HEK293 (cell line): ENCODE data around the gene HMGB2.
A peak's percentile ranks its signal among the peaks of the same experiment; 100 is the strongest.

ENCODE experiments used
- CTCF ChIA-PET: fragments of 350-600 bp; formaldehyde crosslinking; extraction: SDS; loops from one replicate; lab custom pipeline; 2021; ENCODE audit warnings: antibody characterized with exemption; lab: Yijun Ruan, JAX
- POLR2A ChIA-PET: fragments of 300-600 bp; formaldehyde crosslinking; extraction: SDS; loops from one replicate; lab custom pipeline; 2020; ENCODE audit warnings: antibody characterized with exemption, inconsistent platforms; lab: Yijun Ruan, JAX
- H3K27ac ChIP-seq: fragments of 200-500 bp; sonication (Bioruptor generic); 2 replicates; pipeline ENCODE4 v1.5.1; 2014; ENCODE audit warnings: low read depth, low read length, control low read depth, inconsistent platforms; ENCODE audit errors: extremely low read depth
- H3K36me3 ChIP-seq, 2 experiments: fragments of 200-500 bp in 1 of 2; sonication (Bioruptor generic) in 1 of 2; 1 replicate in 1 of 2; 2 replicates in 1 of 2; pipeline ENCODE4 v1.5.1; 2014 to 2017; ENCODE audit warnings: inconsistent platforms in 2 of 2, low read length in 2 of 2; ENCODE audit not compliant: control insufficient read depth in 2 of 2, insufficient read depth in 1 of 2
- H3K4me1 ChIP-seq: fragments of 200-500 bp; sonication (Bioruptor generic); 2 replicates; pipeline ENCODE4 v1.5.1; 2014; ENCODE audit warnings: mild to moderate bottlenecking, low read length, inconsistent platforms; ENCODE audit not compliant: control insufficient read depth, insufficient read depth
- H3K4me3 ChIP-seq: 2 replicates; pipeline ENCODE4 v1.5.1; 2011; ENCODE audit warnings: low read depth, mild to moderate bottlenecking, control low read depth, low read length, moderate library complexity
- H3K9me3 ChIP-seq: fragments of 200-500 bp; sonication (Bioruptor generic); 2 replicates; pipeline ENCODE4 v1.5.1; 2014; ENCODE audit warnings: low read depth, low read length, inconsistent platforms; ENCODE audit not compliant: control insufficient read depth, insufficient read depth
- FEZF1 ChIP-seq: fragments of 450-650 bp; formaldehyde crosslinking; IDR thresholded peaks from 2 replicates; pipeline ENCODE4 v1.5.1; 2016; ENCODE audit warnings: missing biosample characterization, missing genetic modification characterization
- GLI4 ChIP-seq: fragments of 450-650 bp; formaldehyde crosslinking; IDR thresholded peaks from 2 replicates; pipeline ENCODE4 v1.5.1; 2016; ENCODE audit warnings: missing biosample characterization, missing genetic modification characterization
- HIC1 ChIP-seq: fragments of 450-650 bp; formaldehyde crosslinking; IDR thresholded peaks from 2 replicates; pipeline ENCODE4 v1.5.1; 2016; ENCODE audit warnings: missing biosample characterization, missing genetic modification characterization
- IKZF3 ChIP-seq: fragments of 450-650 bp; IDR thresholded peaks from 2 replicates; pipeline ENCODE4 v1.5.0; 2018; ENCODE audit warnings: missing biosample characterization, mild to moderate bottlenecking, missing genetic modification characterization, moderate library complexity
- KLF16 ChIP-seq: fragments of 450-650 bp; formaldehyde crosslinking; IDR thresholded peaks from 2 replicates; pipeline ENCODE4 v1.5.1; 2017; ENCODE audit warnings: missing biosample characterization, missing genetic modification characterization
- MEIS1 ChIP-seq: sonication (generic); formaldehyde crosslinking; IDR thresholded peaks from 2 replicates; pipeline ENCODE4 v1.8.1; 2022; ENCODE audit warnings: missing genetic modification reagents, mild to moderate bottlenecking, borderline replicate concordance
- MYNN ChIP-seq: fragments of 450-650 bp; formaldehyde crosslinking; IDR thresholded peaks from 2 replicates; pipeline ENCODE4 v1.5.1; 2016; ENCODE audit warnings: missing biosample characterization, missing genetic modification characterization, borderline replicate concordance
- RBAK ChIP-seq: fragments of 450-650 bp; formaldehyde crosslinking; IDR thresholded peaks from 2 replicates; pipeline ENCODE4 v1.5.1; 2016; ENCODE audit warnings: missing biosample characterization, missing genetic modification characterization
- SALL2 ChIP-seq: fragments of 450-650 bp; formaldehyde crosslinking; IDR thresholded peaks from 2 replicates; pipeline ENCODE4 v1.5.0; 2017; ENCODE audit warnings: missing biosample characterization, mild to moderate bottlenecking, missing genetic modification characterization, borderline replicate concordance
- SP2 ChIP-seq: fragments of 450-650 bp; formaldehyde crosslinking; IDR thresholded peaks from 2 replicates; pipeline ENCODE4 v1.5.1; 2016; ENCODE audit warnings: missing biosample characterization, missing genetic modification characterization
- ZBTB17 ChIP-seq: fragments of 450-650 bp; formaldehyde crosslinking; IDR thresholded peaks from 2 replicates; pipeline ENCODE4 v1.5.1; 2016; ENCODE audit warnings: missing biosample characterization, missing genetic modification characterization
- ZFP3 ChIP-seq: fragments of 450-650 bp; formaldehyde crosslinking; IDR thresholded peaks from 2 replicates; pipeline ENCODE4 v1.5.1; 2016; ENCODE audit warnings: low read depth, missing biosample characterization, missing genetic modification characterization
- ZFP41 ChIP-seq: fragments of 450-650 bp; formaldehyde crosslinking; IDR thresholded peaks from 2 replicates; pipeline ENCODE4 v1.5.1; 2016; ENCODE audit warnings: missing biosample characterization, missing genetic modification characterization, borderline replicate concordance
- ZNF146 ChIP-seq: fragments of 450-650 bp; formaldehyde crosslinking; IDR thresholded peaks from 2 replicates; pipeline ENCODE4 v1.5.1; 2016; ENCODE audit warnings: missing biosample characterization, missing genetic modification characterization
- ZNF16 ChIP-seq: fragments of 450-650 bp; formaldehyde crosslinking; IDR thresholded peaks from 2 replicates; pipeline ENCODE4 v1.5.1; 2016; ENCODE audit warnings: low read depth, missing biosample characterization, missing genetic modification characterization
- ZNF174 ChIP-seq: fragments of 450-650 bp; formaldehyde crosslinking; IDR thresholded peaks from 2 replicates; pipeline ENCODE4 v1.5.0; 2017; ENCODE audit warnings: missing biosample characterization, mild to moderate bottlenecking, missing genetic modification characterization
- ZNF2 ChIP-seq: fragments of 450-650 bp; formaldehyde crosslinking; IDR thresholded peaks from 2 replicates; pipeline ENCODE4 v1.5.1; 2016; ENCODE audit warnings: missing biosample characterization, missing genetic modification characterization
- ZNF223 ChIP-seq: fragments of 450-650 bp; formaldehyde crosslinking; IDR thresholded peaks from 2 replicates; pipeline ENCODE4 v1.5.1; 2016; ENCODE audit warnings: missing biosample characterization, missing genetic modification characterization
- ZNF341 ChIP-seq: fragments of 450-650 bp; formaldehyde crosslinking; IDR thresholded peaks from 2 replicates; pipeline ENCODE4; 2016; ENCODE audit warnings: low read depth, missing biosample characterization, missing genetic modification characterization
- ZNF48 ChIP-seq: fragments of 450-650 bp; formaldehyde crosslinking; IDR thresholded peaks from 2 replicates; pipeline ENCODE4 v1.5.1; 2016; ENCODE audit warnings: missing biosample characterization, missing genetic modification characterization
- ZNF548 ChIP-seq: fragments of 450-650 bp; formaldehyde crosslinking; IDR thresholded peaks from 2 replicates; pipeline ENCODE4 v1.5.1; 2016; ENCODE audit warnings: missing biosample characterization, missing genetic modification characterization
- ZNF555 ChIP-seq: fragments of 450-650 bp; formaldehyde crosslinking; conservative IDR thresholded peaks from 2 replicates; pipeline ENCODE4 v1.5.1; 2017; ENCODE audit warnings: missing biosample characterization, mild to moderate bottlenecking, missing genetic modification characterization, inconsistent platforms
- ZNF585B ChIP-seq: fragments of 450-650 bp; formaldehyde crosslinking; IDR thresholded peaks from 2 replicates; pipeline ENCODE4 v1.5.1; 2016; ENCODE audit warnings: missing biosample characterization, missing genetic modification characterization
- ZNF610 ChIP-seq: fragments of 450-650 bp; formaldehyde crosslinking; IDR thresholded peaks from 2 replicates; pipeline ENCODE4 v1.5.1; 2016; ENCODE audit warnings: missing biosample characterization, missing genetic modification characterization, borderline replicate concordance
- ZNF624 ChIP-seq: fragments of 450-650 bp; formaldehyde crosslinking; IDR thresholded peaks from 2 replicates; pipeline ENCODE4 v1.5.1; 2017; ENCODE audit warnings: missing biosample characterization, missing genetic modification characterization
- ZNF660 ChIP-seq: fragments of 450-650 bp; IDR thresholded peaks from 2 replicates; pipeline ENCODE4 v1.5.1; 2018; ENCODE audit warnings: missing biosample characterization, mild to moderate bottlenecking, missing genetic modification characterization
- ZNF830 ChIP-seq: fragments of 450-650 bp; IDR thresholded peaks from 2 replicates; pipeline ENCODE4 v1.5.0; 2018; ENCODE audit warnings: missing biosample characterization, missing genetic modification characterization, low read depth, mild to moderate bottlenecking, moderate library complexity
- TF ChIP-seq, protein P1 (sequence below): fragments of 450-650 bp; formaldehyde crosslinking; IDR thresholded peaks from 2 replicates; pipeline ENCODE4 v1.5.0; 2017; ENCODE audit warnings: missing biosample characterization, missing genetic modification characterization, borderline replicate concordance
- TF ChIP-seq, protein P2 (sequence below): fragments of 450-650 bp; formaldehyde crosslinking; IDR thresholded peaks from 2 replicates; pipeline ENCODE4 v1.5.1; 2016; ENCODE audit warnings: missing biosample characterization, missing genetic modification characterization

Gene HMGB2

DNA sequence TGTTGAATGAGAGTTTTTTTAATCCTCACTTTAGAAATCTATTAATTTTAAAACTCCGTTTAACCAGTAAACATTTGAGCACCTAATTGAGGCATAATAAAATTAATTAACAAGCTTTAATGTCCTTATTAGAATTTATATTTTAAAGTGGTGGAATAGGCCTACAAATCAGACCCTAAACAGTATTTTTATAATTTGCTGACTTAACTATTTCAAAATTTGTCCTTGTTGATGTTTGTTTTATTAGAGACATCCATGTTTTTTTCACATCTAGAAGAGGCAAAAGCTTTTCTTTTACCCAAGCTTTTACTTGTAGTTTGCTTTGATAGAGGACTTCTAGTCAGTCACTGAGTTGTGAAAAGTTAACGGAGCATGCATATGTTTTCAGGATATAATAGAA, 40.4 kb upstream of the HMGB2 start:
- no peak overlapping the region for H3K4me3 ChIP-seq
- CTCF ChIA-PET, result interaction anchor here (1.4 kb wide), 1 partner anchor 10 kb away, joined by 4 read pairs; no protein-coding TSS in a partner anchor

GRCh38 chr4:173371292-173372192, 37.4 kb upstream of the HMGB2 start:
- Histone ChIP-seq H3K4me3 (peak overlapping the region; percentile 85), H3K36me3 (peaks cover 8 to 16% of the 10 kb centered on the region in 2 experiments; a peak in 2 of 3 replicates), H3K27ac (peak overlapping the region; percentile 80), H3K9me3 (no peaks in the 10 kb centered on the region), H3K4me1 (no peaks in the 10 kb centered on the region)
- CTCF ChIA-PET, result interaction anchor here (0.6 to 0.7 kb wide), 2 partner anchors 13 to 104 kb away, joined by 3 read pairs; no protein-coding TSS in a partner anchor
- POLR2A ChIA-PET, result interaction anchor here (0.6 to 5.6 kb wide), 10 partner anchors 26 to 110 kb away, joined by 3 to 246 read pairs (median 4); partner anchors contain the start of gene HMGB2
- TF ChIP-seq RBAK (tag by site-specific recombination), result no peak
- no peak for TF ChIP-seq ZNF223 (tag by site-specific recombination)
- no peak for TF ChIP-seq ZNF174
- TF ChIP-seq ZNF624, result no peak
- peak; percentile 86 for TF ChIP-seq FEZF1
- TF ChIP-seq ZNF48, result no peak
- TF ChIP-seq ZNF146 (tag by site-specific recombination), result no peak
- TF ChIP-seq ZNF548, result no peak
- no peak for TF ChIP-seq ZNF16 (tag by site-specific recombination)
- TF ChIP-seq ZNF341 (tag by site-specific recombination), result 0 out of 2 replicates have a peak, but pooled peaks have one; percentile 21
- TF ChIP-seq ZNF555 (tag by site-specific recombination), result no peak
- no peak for TF ChIP-seq SALL2
- TF ChIP-seq HIC1 (tag by site-specific recombination), result no peak
- TF ChIP-seq ZFP3 (tag by site-specific recombination), result no peak
- no peak for TF ChIP-seq ZNF610 (tag by site-specific recombination)
- no peak for TF ChIP-seq ZFP41
- no peak for TF ChIP-seq ZNF585B
- no peak for TF ChIP-seq SP2 (tag by site-specific recombination)
- TF ChIP-seq, protein P1, sequence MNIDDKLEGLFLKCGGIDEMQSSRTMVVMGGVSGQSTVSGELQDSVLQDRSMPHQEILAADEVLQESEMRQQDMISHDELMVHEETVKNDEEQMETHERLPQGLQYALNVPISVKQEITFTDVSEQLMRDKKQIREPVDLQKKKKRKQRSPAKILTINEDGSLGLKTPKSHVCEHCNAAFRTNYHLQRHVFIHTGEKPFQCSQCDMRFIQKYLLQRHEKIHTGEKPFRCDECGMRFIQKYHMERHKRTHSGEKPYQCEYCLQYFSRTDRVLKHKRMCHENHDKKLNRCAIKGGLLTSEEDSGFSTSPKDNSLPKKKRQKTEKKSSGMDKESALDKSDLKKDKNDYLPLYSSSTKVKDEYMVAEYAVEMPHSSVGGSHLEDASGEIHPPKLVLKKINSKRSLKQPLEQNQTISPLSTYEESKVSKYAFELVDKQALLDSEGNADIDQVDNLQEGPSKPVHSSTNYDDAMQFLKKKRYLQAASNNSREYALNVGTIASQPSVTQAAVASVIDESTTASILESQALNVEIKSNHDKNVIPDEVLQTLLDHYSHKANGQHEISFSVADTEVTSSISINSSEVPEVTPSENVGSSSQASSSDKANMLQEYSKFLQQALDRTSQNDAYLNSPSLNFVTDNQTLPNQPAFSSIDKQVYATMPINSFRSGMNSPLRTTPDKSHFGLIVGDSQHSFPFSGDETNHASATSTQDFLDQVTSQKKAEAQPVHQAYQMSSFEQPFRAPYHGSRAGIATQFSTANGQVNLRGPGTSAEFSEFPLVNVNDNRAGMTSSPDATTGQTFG (tag by site-specific recombination), result no peak
- TF ChIP-seq, protein P2, sequence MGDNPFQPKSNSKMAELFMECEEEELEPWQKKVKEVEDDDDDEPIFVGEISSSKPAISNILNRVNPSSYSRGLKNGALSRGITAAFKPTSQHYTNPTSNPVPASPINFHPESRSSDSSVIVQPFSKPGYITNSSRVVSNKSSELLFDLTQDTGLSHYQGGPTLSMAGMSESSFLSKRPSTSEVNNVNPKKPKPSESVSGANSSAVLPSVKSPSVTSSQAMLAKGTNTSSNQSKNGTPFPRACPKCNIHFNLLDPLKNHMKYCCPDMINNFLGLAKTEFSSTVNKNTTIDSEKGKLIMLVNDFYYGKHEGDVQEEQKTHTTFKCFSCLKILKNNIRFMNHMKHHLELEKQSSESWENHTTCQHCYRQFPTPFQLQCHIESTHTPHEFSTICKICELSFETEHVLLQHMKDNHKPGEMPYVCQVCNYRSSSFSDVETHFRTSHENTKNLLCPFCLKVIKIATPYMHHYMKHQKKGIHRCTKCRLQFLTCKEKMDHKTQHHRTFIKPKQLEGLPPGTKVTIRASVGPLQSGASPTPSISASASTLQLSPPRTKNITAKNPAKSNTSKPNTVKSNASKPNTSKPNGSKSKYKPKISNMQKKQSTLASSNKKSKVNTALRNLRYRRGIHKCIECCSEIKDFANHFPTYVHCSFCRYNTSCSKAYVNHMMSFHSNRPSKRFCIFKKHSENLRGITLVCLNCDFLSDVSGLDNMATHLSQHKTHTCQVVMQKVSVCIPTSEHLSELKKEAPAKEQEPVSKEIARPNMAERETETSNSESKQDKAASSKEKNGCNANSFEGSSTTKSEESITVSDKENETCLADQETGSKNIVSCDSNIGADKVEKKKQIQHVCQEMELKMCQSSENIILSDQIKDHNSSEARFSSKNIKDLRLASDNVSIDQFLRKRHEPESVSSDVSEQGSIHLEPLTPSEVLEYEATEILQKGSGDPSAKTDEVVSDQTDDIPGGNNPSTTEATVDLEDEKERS, result no peak
- TF ChIP-seq GLI4 (tag by site-specific recombination), result no peak
- 0 out of 2 replicates have a peak, but pooled peaks have one; percentile 30 for TF ChIP-seq IKZF3
- no peak for TF ChIP-seq MYNN (tag by site-specific recombination)
- TF ChIP-seq ZNF830 (tag by site-specific recombination), result no peak
- TF ChIP-seq MEIS1 (CRISPR knock-in tag), result no peak

More for the DNA sequence above, 40.4 kb upstream of the HMGB2 start:
- no peak for TF ChIP-seq ZBTB17
- TF ChIP-seq ZNF2 (tag by site-specific recombination), result no peak
- no peak for TF ChIP-seq ZNF660
- no peak for TF ChIP-seq KLF16 (tag by site-specific recombination)
- no peak for TF ChIP-seq SALL2
- peaks cover 11 to 16% of the 10 kb centered on the region in 2 experiments; a peak in 2 of 3 replicates for H3K36me3 ChIP-seq
- no peaks in the 10 kb centered on the region for H3K4me1 ChIP-seq
- H3K9me3 ChIP-seq, result no peaks in the 10 kb centered on the region
- POLR2A ChIA-PET, result interaction anchor here (1.3 kb wide), 1 partner anchor 40 kb away, joined by 4 read pairs; no protein-coding TSS in a partner anchor
- no peak overlapping the region for H3K27ac ChIP-seq
